Uterus (tissue), 2 donors: Measurements from ENCODE around the gene AGT.

Source experiments
- POLR2A ChIP-seq, 2 donors: fragments of 450-650 bp; IDR thresholded peaks; one replicate each; pipeline ENCODE4 v1.6.1; 2016; ENCODE audit warnings: antibody characterized with exemption in 2 of 2, mild to moderate bottlenecking in 1 of 2, moderate library complexity in 1 of 2
- TF ChIP-seq, protein P1 (sequence below), 4 experiments: fragments of 200-600 bp in 2 of 4; fragments of 450-650 bp in 2 of 4; sonication (generic) in 2 of 4; IDR thresholded peaks; one replicate each; pipeline ENCODE4 v1.5.1; 2016 to 2019; ENCODE audit warnings: antibody characterized with exemption in 4 of 4, mild to moderate bottlenecking in 2 of 4, moderate library complexity in 1 of 4

DNA sequence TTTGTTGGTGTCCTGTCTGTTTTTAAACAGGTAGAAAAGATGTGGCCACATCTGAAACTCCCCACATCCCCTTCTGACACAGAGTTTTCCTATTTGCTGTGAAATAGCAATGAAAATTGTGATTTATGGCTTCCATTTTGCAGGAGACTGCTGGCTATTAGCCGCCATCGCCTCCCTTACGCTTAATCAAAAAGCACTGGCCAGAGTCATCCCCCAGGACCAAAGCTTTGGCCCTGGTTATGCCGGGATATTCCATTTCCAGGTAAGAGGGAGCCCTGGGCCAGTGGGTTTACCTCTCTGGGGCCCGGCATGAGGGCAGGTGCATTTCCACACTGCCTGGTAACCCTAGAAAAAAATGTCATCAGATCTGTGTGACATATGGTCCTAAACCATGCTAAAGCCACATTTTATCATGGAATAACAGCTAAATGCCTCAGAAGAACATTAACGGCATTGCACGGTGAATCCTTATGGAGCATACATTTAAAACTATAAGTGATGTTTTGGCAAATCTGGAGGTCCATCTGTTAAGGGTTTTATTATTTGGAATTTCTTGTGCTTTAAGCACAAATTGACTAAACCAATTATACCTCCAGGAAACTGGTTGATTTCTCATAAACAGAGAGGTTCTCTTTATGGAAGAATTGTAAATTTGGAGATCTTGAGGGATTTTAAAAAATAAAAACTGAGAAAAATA lies 45.6 kb upstream of the AGT start:
- TF ChIP-seq, protein P1, sequence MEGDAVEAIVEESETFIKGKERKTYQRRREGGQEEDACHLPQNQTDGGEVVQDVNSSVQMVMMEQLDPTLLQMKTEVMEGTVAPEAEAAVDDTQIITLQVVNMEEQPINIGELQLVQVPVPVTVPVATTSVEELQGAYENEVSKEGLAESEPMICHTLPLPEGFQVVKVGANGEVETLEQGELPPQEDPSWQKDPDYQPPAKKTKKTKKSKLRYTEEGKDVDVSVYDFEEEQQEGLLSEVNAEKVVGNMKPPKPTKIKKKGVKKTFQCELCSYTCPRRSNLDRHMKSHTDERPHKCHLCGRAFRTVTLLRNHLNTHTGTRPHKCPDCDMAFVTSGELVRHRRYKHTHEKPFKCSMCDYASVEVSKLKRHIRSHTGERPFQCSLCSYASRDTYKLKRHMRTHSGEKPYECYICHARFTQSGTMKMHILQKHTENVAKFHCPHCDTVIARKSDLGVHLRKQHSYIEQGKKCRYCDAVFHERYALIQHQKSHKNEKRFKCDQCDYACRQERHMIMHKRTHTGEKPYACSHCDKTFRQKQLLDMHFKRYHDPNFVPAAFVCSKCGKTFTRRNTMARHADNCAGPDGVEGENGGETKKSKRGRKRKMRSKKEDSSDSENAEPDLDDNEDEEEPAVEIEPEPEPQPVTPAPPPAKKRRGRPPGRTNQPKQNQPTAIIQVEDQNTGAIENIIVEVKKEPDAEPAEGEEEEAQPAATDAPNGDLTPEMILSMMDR (IDR thresholded peaks at IDR 0.05): no peak
- TF ChIP-seq POLR2A (IDR thresholded peaks at IDR 0.05): no peak
